Measurements from ENCODE around the gene LRRC49.
"Not testable (repeated sequence)": the region's sequence is repeated elsewhere in the genome, so short reads cannot be mapped to it uniquely, and the experiment has no call there.

Gene LRRC49, protein sequence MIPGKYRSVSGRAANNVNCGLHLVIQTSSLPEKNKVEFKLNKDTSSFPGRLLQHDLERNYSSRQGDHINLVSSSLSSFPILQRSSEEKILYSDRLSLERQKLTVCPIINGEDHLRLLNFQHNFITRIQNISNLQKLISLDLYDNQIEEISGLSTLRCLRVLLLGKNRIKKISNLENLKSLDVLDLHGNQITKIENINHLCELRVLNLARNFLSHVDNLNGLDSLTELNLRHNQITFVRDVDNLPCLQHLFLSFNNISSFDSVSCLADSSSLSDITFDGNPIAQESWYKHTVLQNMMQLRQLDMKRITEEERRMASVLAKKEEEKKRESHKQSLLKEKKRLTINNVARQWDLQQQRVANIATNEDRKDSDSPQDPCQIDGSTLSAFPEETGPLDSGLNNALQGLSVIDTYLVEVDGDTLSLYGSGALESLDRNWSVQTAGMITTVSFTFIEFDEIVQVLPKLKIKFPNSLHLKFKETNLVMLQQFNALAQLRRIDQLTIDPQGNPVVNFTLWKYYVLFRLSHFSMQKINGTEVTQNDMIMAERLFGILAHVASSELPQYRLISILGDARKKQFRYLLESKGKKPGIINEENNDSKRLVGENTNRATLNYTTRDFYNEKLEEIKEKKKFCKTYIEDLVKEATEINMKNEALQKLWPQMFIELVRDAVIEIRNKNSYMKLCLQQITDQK

DNA sequence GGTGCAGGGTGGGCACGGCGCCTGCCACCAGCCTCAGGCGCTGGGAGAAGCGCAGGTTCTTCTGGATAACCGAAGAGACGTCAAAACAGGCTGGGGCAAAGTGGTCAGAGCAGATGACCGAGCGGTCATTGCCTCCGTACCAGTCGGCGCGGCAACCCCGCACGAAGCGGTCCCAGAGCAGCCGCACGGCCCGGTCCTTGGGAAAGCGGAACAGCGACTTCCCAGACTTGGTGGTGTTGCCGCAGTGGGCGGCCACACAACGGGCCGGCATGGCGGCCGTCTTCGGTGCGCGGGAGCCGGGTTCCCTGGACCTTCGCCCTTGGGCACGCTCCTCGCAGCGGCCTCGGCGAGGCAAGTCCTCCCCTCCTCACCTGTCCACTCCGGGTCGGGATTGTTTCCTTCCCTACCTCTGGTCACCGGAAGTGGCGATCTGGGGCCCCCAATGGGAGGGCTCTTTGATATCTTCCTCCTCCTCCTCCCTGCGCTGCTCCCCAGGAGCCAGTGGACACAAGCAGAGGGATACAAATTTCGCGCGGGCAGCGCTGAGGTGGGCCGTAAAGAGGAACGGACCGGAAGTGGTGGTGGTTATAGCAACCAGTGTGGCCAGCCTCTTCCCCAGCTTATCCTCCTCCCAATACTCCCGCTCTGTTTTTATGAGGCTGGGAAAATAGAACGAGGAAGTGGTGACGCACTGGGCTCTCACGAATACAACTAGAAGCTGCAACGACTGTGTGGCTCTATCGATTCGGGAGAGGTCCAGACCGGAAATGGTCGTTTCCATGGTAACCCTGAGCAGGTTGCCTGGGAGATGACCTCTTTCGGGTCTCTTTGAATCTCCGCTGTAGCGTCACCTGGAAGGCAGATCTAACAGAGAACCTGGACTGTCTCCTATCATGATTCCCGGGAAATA lies at the start of gene LRRC49, which contains the start of gene THAP10:
LRRC49 (plus strand) TSS at position 825 of the 910 bp plus-strand sequence; CDS start at position 894, 69 bp downstream.
THAP10 (minus strand) TSS at position 432 of the 910 bp plus-strand sequence; CDS start at position 271, 161 bp downstream.
- peak; percentile 5 to 51 (median 15) for DNase-seq (ENCODE audit: low read depth in 3 of 3)

DNA sequence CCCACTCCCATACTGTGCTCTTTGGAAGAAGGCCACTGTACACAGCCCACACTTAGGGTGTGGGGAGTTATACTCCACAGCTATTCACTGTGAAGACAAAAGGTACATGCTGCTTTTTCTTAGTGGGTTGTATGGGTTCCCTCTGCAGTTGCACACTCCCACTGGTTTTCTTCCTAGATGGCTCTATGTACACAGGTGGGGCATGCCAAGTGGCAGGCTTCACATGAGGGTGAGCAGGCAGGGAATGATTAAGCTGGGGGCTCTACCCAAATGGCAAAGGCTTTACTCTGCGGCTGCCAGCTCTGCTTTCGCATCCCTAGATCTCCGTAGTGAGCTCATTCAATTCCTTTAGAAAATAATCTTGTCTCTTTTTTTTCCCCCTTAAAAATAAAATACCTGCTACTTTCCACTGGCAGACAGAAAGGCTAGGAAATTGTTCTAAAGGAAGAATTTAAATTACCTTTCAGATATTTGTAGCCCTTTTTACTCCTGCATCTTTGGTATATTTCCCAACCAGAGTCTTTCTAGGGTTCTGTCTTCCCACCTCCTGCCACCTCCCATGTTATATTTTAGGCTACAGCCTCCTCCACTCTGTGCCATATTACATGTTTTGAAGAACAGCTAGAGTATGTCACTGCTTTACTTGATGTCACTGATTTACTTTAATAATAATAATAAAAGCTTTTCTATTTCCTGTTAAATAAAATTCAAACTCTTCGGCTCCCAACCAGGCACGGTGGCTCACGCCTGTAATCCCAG lies 46.8 kb upstream of the LRRC49 start:
- no peak for DNase-seq (ENCODE audit: low read depth in 3 of 3)

DNA sequence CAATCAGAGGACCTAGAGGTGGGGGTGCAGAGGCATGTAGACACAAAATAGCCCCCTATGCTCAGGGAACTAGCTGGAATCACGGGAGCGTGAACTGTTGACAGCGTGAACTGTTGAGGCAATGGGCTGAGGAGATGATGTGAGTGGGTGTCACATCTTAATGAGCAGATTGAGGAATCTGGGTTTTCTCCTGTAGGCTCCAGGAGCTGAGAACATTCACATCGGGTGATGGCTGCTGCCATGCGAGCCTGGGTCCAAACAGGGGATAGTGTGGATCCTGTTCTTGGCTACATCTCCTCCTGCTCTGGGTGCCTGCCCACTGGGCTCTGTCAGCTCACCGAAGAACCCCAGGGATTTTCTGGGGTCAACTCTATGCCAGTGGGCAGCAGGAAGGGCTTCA lies 40.7 kb upstream of the LRRC49 start:
- DNase-seq (ENCODE audit: low read depth in 3 of 3) = no peak

DNA sequence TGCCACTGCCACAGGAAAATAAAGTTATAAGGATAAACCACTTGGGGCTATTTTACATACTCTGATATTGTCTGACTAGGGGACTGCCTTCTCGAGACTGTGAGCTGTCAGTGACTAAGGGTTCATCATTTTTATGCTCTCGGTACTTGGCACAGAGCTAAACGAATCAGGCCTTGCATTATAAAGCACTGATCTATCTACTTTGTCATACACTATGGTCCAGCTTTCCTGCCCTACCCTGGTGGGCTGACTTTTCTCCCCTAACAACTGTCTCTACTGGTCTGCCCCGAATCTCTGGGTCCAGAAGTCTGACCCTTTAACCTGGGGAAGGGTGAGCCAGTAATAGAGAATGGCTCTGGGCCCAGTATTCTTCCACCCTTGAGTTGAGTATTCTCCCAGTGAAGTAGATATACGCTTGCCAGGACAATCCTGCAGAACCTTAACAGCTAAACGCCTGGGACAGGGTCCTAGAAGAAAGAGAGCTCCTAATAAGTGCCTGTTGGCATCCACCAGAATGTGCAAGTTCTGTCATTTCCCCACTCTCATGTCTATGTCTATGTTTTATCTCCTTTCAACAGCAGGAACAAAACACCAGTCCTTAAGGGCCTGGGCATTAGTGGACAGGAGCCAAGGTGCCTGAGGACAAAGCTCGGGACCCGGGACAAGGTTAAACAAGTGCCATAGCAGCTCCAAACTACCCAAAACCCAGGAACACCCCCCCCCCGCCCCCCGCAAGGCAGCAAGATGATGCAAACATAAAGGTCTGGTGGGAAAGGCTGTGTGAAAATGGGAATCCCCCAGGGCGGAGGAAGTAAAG lies 39.9 kb upstream of the LRRC49 start:
- DNase-seq (ENCODE audit: low read depth in 3 of 3) = no peak

DNA sequence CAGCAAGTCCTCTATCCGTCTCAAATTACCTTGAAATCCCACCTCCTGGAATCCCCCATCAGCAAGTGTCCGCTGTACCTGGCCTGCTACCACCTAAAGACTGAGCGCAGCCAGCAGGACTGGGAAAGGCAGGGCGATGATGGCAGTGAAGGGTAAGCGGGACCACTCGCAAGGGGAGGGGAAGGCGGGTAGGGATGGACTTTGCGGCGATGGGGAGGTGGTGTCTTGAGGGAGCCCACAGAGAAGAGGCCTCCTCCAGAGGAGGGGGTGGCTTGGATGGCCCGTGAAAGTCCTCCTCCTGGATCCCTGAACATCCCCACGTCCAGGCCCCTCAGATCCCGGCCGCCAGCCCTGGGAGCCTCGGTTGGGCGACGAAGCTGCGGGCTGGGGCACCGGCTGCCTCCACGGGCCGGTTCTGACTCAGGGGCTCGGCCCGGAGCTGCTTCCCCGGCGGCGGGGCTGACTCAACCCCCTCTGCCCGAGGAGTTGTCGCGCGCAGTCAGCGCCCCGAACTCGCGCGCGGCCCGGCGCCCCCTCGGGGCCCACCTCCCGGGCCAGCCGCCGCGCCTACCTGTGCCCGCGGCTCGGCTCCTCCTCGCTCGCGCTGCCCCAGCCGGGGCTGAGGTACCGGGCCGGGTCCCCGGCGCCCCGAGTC lies 39.2 kb upstream of the LRRC49 start:
- DNase-seq (ENCODE audit: low read depth in 3 of 3) = no peak

DNA sequence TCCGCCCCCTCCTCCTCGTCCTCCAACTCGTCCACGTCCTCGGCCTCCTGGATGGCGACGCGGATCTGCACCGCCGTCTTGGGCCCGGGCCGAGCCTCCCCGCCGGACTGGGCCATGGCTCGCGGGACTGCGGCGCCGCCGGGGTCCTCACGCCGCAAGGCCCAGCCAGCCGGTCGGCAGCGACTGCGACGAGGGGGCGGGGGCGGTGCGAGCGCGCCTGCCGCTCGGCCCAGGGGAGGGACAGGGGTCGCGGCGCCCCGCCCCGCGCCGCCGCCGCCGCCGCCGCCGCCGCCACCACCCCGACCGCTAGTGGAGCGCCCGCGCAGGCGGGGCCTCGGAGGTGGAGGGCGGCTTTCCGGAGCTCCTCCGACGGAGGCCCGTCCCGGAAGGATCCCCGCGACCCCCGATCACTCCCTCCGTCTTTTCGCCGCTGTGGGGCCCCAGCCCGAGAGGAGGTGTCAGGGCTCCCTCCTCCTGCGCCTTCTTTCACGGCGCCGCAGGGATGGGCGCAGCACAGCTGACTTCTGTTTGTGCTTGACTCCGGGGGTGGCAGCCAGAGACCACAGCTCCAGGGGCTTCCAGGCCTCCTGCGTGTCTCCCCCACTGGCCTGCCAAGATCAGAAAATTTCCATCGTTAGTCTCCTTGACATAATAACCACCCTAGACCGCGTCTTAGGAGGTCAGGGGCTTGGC lies 38.5 kb upstream of the LRRC49 start, which contains the start of gene LARP6:
LARP6 (minus strand) TSS at position 185 of the 693 bp plus-strand sequence; CDS start at position 116, 69 bp downstream.
- DNase-seq (ENCODE audit: low read depth in 3 of 3) = peak in 2 of 3 experiments; percentile 3 to 30

DNA sequence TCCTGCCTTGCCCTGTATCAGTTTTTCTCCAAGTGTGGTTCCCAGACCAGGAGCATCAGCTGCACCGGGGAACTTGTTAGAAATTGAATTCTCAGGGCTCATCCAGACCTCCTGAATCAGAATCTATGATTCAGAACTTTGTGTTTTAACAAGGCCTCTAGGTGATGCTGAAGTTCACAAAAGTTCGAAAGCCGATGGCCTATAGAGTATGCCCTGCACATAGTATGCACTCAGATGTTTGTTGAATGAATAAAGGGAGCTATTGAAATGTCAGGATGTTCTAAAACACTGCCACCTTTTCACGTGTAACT lies 38.0 kb upstream of the LRRC49 start:
- DNase-seq (ENCODE audit: low read depth in 3 of 3) = no peak

DNA sequence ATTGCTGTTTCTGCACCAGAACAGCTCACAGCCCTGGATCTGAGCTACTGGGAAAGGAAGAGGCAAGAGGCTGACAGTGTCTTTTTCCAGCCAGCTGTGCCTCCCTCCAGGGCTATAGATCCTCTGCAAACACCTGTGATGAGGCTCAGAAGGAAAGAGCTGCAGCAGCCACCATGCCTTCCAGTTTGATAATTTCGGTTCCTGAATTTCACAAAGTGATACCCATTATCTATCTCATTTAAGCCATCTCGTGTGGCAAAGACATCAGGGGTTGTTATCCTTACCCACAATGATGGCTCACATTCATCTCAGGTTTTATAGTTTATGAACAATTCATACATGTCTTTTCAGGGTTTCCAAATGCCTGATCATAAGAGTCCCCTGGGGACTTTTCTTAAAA lies 36.9 kb upstream of the LRRC49 start:
- DNase-seq (ENCODE audit: low read depth in 3 of 3) = no peak

DNA sequence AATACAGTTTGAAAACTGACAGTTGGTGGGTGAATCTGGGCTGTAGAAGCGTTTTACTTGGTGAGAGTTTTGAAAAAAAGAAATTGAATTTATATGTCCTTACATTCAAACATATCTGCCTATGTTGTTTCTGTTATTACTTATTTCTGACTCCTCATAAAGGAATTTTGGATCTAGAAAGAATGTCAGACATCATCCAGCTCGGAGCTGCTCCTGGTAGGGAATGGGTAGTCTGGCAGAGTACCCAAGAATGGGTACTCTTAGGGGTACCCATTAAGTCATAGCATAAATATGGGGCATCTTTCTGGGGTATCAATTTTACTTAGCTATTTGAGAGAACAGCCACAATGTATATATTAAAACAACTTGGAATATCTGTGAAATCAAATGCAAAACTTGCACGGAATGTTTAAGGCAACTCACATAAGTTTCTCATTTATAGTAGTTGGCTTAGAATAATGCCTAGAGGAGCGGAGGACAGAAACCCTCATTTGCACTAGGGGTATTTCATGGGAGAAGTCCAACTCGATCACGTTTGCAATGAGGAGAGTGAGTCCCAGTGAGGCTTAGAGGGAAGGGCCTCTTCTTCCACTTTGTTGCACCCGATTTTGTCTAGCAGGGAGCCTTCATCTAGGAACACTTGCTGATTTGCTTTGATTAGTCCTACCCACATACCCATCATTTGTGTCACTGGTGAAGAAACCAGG lies 36.3 kb upstream of the LRRC49 start:
- no peak for DNase-seq (ENCODE audit: low read depth in 3 of 3)

DNA sequence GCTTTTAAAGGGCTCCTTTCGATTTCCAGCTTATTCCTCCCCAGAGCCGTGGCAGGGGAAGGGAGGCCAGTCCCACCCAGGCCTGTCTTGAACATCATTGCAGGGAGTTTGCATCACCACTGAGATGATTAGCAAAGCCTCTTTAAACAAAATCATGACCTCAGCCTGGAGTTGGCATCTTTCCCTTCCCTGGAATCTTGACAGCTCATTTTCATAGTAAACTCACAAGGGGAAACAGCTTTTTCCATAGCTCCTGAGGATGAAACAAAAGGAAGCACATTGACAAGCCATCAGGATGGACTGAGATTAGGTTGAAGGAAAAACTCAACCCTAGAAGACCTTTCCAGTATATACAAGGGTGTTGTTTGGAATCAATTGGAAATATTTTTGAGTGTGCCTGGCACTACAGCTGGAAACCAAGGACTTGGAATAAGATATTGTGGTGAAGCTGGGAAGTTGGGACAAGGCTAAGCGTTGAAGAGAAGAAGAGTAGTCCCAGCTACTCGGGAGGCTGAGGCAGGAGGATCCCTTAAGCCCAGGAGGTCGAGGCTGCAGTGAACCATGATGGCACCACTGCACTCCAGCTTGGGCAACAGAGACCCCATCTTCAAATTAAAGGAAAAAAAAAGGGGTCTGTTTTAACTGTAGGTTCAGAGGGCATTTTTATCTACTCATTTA lies 35.6 kb upstream of the LRRC49 start:
- DNase-seq (ENCODE audit: low read depth in 3 of 3) = no peak

DNA sequence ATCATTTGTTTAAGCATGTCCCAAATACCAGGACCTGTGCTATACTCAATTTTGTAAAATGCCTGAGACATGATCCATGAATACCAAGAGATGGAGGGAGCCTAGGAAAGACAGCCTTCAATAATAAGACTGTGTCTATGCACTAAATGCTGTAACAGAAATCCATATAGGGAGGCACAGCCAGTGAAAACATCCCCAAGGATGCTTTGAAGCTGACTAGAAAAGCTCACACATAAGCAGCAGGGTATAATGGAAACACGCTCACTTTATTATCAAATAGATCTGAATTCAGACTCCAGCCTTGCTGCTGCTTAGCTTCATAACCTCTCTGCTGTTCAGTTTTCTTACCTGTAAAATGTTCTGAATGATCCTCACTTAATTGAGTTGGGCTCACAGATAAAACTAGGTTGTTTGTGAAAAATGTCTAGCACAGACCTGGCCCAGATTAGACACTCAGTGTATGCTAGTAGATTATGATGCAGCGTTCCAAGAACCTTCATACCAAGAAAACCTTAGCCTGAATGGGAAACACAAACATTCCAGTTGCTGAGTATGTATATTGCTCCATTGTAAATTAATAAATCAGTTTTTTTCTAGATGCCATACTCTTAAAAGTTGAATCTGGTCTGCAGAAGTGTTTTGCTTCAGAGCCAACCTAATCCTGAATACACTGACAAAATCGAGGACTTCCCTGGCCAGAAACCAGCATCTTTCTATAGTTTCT lies 34.9 kb upstream of the LRRC49 start:
- no peak for DNase-seq (ENCODE audit: low read depth in 3 of 3)

DNA sequence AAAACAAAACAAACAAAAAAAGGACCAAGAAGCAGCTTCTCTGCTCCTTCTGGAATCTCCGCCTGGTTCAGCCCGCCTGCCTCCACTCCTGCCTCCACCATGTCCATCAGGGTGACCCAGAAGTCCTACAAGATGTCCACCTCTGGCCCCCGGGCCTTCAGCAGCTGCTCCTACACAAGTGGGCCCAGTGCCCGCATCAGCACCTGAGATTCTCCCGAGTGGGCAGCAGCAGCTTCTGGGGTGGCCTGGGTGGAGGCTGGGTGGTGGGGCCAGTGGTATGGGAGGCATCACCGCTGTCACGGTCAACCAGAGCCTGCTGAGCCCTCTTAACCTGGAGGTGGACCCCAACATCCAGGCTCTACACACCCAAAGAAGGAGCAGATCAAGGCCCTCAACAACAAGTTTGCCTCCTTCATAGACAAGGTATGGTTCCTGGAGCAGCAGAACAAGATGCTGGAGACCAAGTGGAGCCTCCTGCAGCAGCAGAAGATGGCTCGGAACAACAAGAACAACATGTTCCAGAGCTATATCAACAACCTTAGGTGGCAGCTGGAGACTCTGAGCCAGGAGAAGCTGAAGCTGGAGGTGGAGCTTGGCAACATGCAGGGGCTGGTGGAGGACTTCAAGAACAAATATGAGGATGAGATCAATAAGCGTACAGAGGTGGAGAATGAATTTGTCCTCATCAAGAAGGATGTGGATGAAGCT lies 33.9 kb upstream of the LRRC49 start:
- not testable (repeated sequence) for DNase-seq (ENCODE audit: low read depth in 3 of 3)

DNA sequence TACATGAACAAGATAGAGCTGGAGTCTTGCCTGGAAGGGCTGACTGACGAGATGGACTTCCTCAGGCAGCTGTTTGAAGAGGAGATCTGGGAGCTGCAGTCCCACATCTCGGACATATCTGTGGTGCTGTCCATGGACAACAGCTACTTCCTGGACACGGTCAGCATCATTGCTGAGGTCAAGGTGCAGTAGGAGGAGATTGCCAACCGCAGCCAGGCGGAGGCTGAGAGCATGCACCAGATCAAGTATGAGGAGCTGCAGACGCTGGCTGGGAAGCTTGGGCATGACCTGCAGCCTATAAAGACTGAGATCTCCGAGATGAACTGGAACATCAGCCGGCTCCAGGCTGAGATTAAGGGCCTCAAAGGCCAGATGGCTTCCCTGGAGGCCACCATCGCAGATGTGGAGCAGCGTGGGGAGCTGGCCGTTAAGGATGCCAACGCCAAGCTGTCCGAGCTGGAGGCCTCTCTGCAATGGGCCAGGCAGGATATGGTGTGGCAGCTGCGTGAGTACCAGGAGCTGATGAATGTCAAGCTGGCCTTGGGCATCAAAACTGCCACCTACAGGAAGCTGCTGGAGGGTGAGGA lies 33.2 kb upstream of the LRRC49 start:
- DNase-seq (ENCODE audit: low read depth in 3 of 3) = no peak

DNA sequence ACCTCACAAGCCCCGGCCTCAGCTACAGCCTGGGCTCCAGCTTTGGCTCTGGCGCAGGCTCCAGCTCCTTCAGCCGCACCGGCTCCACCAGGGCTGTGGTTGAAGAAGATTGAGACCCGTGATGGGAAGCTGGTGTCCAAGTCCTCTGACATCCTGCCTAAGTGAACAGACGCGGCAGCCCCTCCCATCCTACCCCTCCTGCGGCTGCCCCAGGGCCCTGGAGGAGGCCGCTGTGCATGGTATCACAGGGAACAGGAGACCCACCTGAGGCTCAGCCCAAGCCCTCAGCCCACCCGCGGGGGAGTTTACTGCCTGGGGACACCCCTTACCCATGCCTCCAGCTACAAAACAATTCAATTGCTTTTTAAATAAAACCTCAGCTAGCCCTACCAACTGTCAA lies 32.6 kb upstream of the LRRC49 start:
- no peak for DNase-seq (ENCODE audit: low read depth in 3 of 3)

DNA sequence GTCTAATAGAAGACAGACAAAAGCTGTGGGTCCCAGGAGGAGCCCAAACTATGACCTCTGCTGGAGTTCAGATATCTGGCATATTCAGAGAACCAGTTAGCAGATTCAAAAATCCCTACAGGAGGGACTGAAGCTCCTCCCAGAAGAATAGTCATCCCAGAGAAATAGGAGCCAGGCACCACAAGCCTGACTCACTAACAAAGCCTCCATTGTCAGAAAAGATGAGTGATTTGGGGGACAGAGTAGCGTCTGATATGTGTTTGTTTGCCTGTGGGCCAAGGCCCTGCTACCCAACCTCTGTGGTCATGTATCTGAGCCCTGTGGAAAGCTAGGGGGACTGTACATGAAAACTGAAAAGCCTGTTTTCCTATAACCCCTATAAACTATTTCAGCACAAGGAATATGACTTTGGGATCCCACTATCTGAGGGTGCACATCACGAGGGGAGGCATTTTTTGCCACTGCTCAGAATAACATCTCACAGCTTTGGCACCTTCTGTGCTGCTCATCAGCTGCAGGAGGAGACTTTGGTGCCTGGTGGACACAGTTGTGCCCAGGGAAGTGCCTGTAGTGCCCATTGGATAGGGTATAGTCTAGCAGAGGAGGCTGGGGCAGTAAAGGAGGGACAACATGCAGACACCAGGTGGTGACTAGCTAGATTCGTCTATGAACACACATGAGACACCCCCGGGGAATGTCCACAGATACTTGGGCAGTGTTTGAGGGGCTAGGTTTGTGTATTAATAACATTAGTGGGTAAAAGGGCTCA lies 29.0 kb upstream of the LRRC49 start:
- no peak for DNase-seq (ENCODE audit: low read depth in 3 of 3)
